Stomach (tissue), 9 donors: Measurements from ENCODE around the gene SCGB1C2. TPM values are rescaled to one million over a fixed set of nuclear protein-coding genes. Genes with fewer than 3 reads are reported as not detected.
A peak's percentile ranks its signal among the peaks of the same experiment; 100 is the strongest.

Experiments used
- DNase-seq, 2 donors: peaks; one replicate each; pipeline versions ENCODE4 v3.0.0 to v3.0.0-alpha.2; 2013 to 2019
- H3K27ac ChIP-seq, 5 donors: fragments of 200-600 bp in 4 of 5; sonication (generic) in 4 of 5; one replicate each; pipeline ENCODE4 v1.5.1; 2013 to 2019; ENCODE audit warnings: mild to moderate bottlenecking in 1 of 5, moderate library complexity in 1 of 5
- H3K27me3 ChIP-seq, 3 donors: fragments of 200-600 bp; sonication (generic); one replicate each; pipeline ENCODE4 v1.5.1; 2017 to 2019; ENCODE audit warnings: mixed run types in 1 of 3
- H3K36me3 ChIP-seq, 4 donors: fragments of 200-600 bp; sonication (generic); 1 replicate in 3 of 4; 2 replicates in 1 of 4; pipeline ENCODE4 v1.5.1; 2016 to 2019
- H3K4me1 ChIP-seq, 4 donors: fragments of 200-600 bp; sonication (generic); one replicate each; pipeline ENCODE4 v1.5.1; 2016 to 2019
- H3K4me3 ChIP-seq, 4 donors: fragments of 200-600 bp; sonication (generic) in 3 of 4; one replicate each; pipeline ENCODE4 v1.5.1; 2016 to 2019; ENCODE audit warnings: mild to moderate bottlenecking in 1 of 4
- H3K9me3 ChIP-seq, 4 donors: fragments of 200-600 bp; sonication (generic); one replicate each; pipeline ENCODE4 v1.5.1; 2016 to 2019
- EP300 ChIP-seq: sonication (generic); formaldehyde crosslinking; IDR thresholded peaks from one replicate; pipeline ENCODE4 v1.6.1; 2017; ENCODE audit warnings: antibody characterized with exemption
- POLR2A ChIP-seq, 4 donors: fragments of 450-650 bp; IDR thresholded peaks; one replicate each; pipeline ENCODE4 v1.6.1; 2016; ENCODE audit warnings: antibody characterized with exemption in 4 of 4, control low read depth in 2 of 4, mild to moderate bottlenecking in 1 of 4, moderate library complexity in 1 of 4
- POLR2AphosphoS5 ChIP-seq, 3 donors: sonication (generic); formaldehyde crosslinking; IDR thresholded peaks; one replicate each; pipeline ENCODE4 v1.6.1; 2016; ENCODE audit warnings: antibody characterized with exemption in 3 of 3
- WGBS, 5 donors: extraction: QIAGEN DNeasy Blood & Tissue Kit in 3 of 5; methylation state at CpG; one replicate each; pipeline versions ENCODE4 v1.1.5 to v1.1.7; 2013 to 2018; 5-methylcytosine and 5-hydroxymethylcytosine counted together
- intact Hi-C: fragments of 100-400 bp; cut with DNase I; formaldehyde crosslinking; loops from one replicate; pipeline ENCODE4 v1.15.1; 2023; ENCODE audit warnings: low total_unique reads
- polyA plus RNA-seq, 3 donors: library from polyadenylated mRNA; stranded (reverse); fragments of 200-250 nt; gene quantifications; one replicate each; pipeline ENCODE4 v1.2.3, GENCODE V29; 2013
- total RNA-seq, 5 donors: library from RNA; depleted of rRNA; stranded (reverse); fragments of >200 nt; gene quantifications; one replicate each; pipeline versions ENCODE4 v1.1.0 to v1.2.3, GENCODE V29; 2014 to 2016
- TF ChIP-seq, protein P1 (sequence below), 7 experiments: fragments of 450-650 bp in 4 of 7; fragments of 200-600 bp in 3 of 7; sonication (generic) in 3 of 7; IDR thresholded peaks; one replicate each; pipeline ENCODE4 v1.5.1; 2016 to 2019; ENCODE audit warnings: antibody characterized with exemption in 7 of 7, control low read depth in 2 of 7, mild to moderate bottlenecking in 1 of 7
- donor health status: healthy with polysubstance abuse.
- donor health status: Bipolar disorder and iron deficiency.
- donor health status: healthy.

The SCGB1C2 gene
- total and polyA plus RNA-seq, 8 donors = not detected

DNA sequence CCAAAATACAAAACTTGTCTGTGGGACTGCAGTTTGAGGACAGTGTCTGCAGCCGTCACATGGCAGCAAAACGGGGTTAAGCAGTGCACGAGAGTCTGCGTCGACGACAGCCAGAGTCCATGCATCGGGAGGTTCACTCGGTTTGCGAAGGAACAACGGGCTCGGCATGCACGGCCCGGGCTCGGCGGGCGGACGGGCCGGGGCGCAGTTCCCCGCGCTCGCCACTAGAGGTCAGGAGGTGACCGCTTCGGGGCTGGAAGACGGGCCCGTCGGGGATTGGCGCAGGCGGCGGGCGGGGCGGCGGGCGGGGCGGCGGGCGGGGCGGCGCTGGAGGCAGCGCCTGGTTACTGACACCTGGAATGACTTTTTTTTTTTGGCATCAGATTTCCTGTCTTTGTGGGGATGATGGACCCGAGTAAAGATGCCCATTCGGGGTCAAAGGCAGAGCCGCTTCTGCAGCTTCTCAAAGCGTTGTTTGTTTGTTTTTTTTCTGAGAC lies 6.5 kb downstream of the SCGB1C2 start:
- Histone ChIP-seq H3K27me3 (no peaks in the 10 kb centered on the region), H3K27ac (no peak overlapping the region), H3K4me3 (no peak overlapping the region), H3K4me1 (peaks cover 0 to 12% (median 7%) of the 10 kb centered on the region in 4 donors), H3K36me3 (peaks cover 0 to 24% (median 3%) of the 10 kb centered on the region in 4 donors), H3K9me3 (no peaks in the 10 kb centered on the region)
- intact Hi-C loops = no loop called here
- 1 to 3% (median 2%) methylated on average over 24 to 44 of the region's 44 CpGs for WGBS, 5 donors
- TF ChIP-seq, protein P1, sequence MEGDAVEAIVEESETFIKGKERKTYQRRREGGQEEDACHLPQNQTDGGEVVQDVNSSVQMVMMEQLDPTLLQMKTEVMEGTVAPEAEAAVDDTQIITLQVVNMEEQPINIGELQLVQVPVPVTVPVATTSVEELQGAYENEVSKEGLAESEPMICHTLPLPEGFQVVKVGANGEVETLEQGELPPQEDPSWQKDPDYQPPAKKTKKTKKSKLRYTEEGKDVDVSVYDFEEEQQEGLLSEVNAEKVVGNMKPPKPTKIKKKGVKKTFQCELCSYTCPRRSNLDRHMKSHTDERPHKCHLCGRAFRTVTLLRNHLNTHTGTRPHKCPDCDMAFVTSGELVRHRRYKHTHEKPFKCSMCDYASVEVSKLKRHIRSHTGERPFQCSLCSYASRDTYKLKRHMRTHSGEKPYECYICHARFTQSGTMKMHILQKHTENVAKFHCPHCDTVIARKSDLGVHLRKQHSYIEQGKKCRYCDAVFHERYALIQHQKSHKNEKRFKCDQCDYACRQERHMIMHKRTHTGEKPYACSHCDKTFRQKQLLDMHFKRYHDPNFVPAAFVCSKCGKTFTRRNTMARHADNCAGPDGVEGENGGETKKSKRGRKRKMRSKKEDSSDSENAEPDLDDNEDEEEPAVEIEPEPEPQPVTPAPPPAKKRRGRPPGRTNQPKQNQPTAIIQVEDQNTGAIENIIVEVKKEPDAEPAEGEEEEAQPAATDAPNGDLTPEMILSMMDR (IDR thresholded peaks at IDR 0.05) = peak in 5 of 7 experiments; percentile 84 to 99 (median 89)
- TF ChIP-seq POLR2AphosphoS5 (IDR thresholded peaks at IDR 0.05) = peak in 1 of 3 donors; percentile 62
- no peak for TF ChIP-seq EP300
- no peak for TF ChIP-seq POLR2A (IDR thresholded peaks at IDR 0.05)
- peak; percentile 89 to 93 for DNase-seq

DNA sequence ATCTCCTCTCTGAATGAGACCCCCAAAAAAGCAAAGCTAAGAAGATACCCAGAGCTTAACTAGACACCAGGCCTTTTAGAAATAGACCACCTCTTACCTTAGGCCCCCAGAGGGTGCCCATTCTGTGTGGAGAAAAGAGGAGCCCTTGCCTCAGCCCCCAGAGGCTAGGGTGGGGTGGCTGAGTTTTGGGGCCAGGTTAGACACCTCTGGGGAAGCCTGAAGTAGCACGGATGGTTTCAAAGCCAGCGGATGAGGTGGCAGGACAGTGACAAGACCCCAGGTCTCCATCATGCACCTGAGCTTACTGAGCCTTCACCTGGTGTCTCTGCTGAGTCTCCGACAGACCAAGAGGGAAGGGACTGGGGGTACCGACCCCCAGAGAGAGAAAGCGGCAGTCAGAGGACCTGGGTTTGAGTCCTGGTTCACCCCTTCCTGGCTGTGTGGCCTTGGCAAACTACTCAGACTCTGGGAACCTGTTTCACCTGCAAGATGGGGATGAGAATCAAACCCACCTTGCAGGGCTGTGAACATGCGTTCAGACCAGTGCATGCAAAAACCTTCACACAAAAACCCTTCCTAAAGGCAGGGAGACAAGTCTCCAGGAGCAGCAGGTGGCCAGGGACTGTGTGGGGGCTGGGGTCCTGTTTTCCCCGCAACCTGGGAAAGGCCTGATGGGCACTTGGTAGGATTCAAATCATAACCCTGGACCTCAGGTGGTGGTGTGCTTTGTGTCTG lies 7.7 kb downstream of the SCGB1C2 start:
- Histone ChIP-seq H3K9me3 (no peaks in the 10 kb centered on the region), H3K4me1 (peaks cover 0 to 12% (median 7%) of the 10 kb centered on the region in 4 donors), H3K36me3 (peaks cover 0 to 36% (median 3%) of the 10 kb centered on the region in 4 donors), H3K27ac (no peak overlapping the region), H3K27me3 (no peaks in the 10 kb centered on the region), H3K4me3 (no peak overlapping the region)
- peak in 1 of 2 donors; percentile 17 for DNase-seq
- 78 to 92% (median 86%) methylated on average over 7 of the region's 7 CpGs for WGBS, 5 donors
- TF ChIP-seq POLR2A (IDR thresholded peaks at IDR 0.05) (no peak), EP300 (no peak)
- intact Hi-C loops = loop anchor here (5.0 kb wide), 1 partner anchor 242 kb away; no protein-coding TSS in a partner anchor

DNA sequence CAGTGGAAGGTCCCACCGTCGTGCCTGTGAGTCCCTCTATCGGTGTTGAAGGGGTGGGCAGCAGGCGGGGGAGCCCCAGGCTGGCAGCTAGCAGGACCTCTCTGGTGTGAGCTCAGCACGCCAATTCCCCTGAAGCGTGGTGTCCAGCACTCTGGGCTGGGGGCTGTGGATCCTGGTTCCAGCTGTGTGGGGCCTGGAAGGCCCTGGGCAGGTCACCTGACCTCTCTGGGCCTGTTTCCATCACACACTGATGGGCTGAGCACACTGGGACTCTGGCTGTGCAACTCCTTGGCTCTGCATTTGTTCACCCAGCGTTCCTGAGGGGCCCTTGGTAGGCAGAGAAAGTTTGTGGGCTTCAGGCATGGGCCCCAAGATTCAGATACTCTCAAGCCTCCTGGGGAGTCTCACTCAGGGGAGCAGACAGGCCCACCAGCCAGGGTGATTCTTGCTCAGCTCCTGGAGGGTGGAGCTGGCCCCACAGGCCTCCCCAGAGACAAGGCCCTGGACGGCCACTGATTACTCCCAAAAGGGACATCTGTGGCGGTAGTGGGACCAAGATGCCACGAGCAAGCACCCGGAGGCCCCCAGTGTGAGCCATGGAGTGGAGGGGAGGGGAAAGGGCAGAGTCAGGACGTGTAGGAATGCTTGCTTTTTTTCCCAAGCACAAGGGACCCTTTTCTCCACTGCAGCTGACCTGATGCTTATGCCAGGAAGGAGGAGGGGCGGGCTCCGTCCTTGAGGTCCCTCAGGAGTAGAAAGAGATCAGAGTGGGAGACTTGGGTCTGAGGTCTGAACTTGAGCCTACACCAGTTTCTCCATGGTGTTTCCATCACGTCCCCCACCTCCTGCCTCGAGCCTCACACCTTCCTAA lies 8.5 kb downstream of the SCGB1C2 start:
- Histone ChIP-seq H3K36me3 (peaks cover 0 to 38% (median 3%) of the 10 kb centered on the region in 4 donors), H3K9me3 (no peaks in the 10 kb centered on the region), H3K27ac (no peak overlapping the region), H3K27me3 (no peaks in the 10 kb centered on the region), H3K4me1 (peaks cover 0 to 12% (median 7%) of the 10 kb centered on the region in 4 donors), H3K4me3 (no peak overlapping the region)
- TF ChIP-seq POLR2AphosphoS5 (IDR thresholded peaks at IDR 0.05) (no peak), EP300 (no peak), POLR2A (IDR thresholded peaks at IDR 0.05) (no peak)
- TF ChIP-seq, protein P1 (IDR thresholded peaks at IDR 0.05) = no peak
- WGBS, 5 donors = 78 to 90% (median 83%) methylated on average over 12 to 16 of the region's 16 CpGs
- intact Hi-C loops = loop anchor here (5.0 kb wide), 1 partner anchor 241 kb away; no protein-coding TSS in a partner anchor
- DNase-seq = peak in 1 of 2 donors; percentile 15

DNA sequence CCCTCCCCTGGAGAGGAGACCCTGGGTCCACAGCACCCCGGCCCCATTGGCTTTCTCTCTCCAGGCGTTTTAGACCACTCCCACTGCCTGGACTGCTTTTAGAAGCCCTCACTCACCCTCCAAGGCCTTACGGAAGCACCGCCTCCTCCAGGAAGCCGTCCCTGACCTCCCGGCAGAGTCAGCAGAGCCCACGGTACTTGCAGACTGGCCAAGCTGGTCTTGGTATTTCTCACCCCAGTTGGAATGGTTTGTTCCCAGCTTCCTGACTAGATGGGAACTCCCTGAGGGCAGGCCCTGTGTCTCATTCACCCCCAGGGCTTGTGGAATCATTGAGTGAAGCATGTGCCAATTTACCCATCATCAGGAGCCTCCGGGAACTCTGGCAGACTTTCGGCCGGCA lies 9.2 kb downstream of the SCGB1C2 start:
- 86 to 90% (median 88%) methylated on average over 10 of the region's 10 CpGs for WGBS, 5 donors

More for the DNA sequence above, 9.2 kb downstream of the SCGB1C2 start:
- H3K27me3 ChIP-seq = no peaks in the 10 kb centered on the region
- intact Hi-C loops = loop anchor here (5.0 kb wide), 1 partner anchor 241 kb away; no protein-coding TSS in a partner anchor
- H3K4me1 ChIP-seq = peaks cover 0 to 12% (median 7%) of the 10 kb centered on the region in 4 donors
- TF ChIP-seq POLR2A (IDR thresholded peaks at IDR 0.05) = no peak
- TF ChIP-seq EP300 = no peak
- TF ChIP-seq POLR2AphosphoS5 (IDR thresholded peaks at IDR 0.05) = no peak
- TF ChIP-seq, protein P1 (IDR thresholded peaks at IDR 0.05) = no peak
- H3K27ac ChIP-seq = no peak overlapping the region
- H3K9me3 ChIP-seq = no peaks in the 10 kb centered on the region
- H3K4me3 ChIP-seq = no peak overlapping the region
- DNase-seq = peak in 1 of 2 donors; percentile 10
- H3K36me3 ChIP-seq = peaks cover 0 to 42% (median 3%) of the 10 kb centered on the region in 4 donors
